Dermis microvascular lymphatic vessel endothelial cell (primary cell): ENCODE measurements around the gene TIAM2. TPM values are rescaled to one million over a fixed set of nuclear protein-coding genes. Genes with fewer than 3 reads are reported as not detected.
A peak's percentile ranks its signal among the peaks of the same experiment; 100 is the strongest.

Experiments
- DNase-seq, 2 donors: peaks; one replicate each; pipeline versions ENCODE4 v3.0.0 to v3.0.0-alpha.2; 2010; ENCODE audit warnings: low read depth in 2 of 2
- total RNA-seq: library from RNA; depleted of rRNA; stranded (reverse); fragments of >200 nt; gene quantifications from 2 replicates; pipeline ENCODE4 v1.2.1, GENCODE V29; 2014

TIAM2 gene
- total RNA-seq, 1 donor from 2014 or later = 12.8 TPM

DNA sequence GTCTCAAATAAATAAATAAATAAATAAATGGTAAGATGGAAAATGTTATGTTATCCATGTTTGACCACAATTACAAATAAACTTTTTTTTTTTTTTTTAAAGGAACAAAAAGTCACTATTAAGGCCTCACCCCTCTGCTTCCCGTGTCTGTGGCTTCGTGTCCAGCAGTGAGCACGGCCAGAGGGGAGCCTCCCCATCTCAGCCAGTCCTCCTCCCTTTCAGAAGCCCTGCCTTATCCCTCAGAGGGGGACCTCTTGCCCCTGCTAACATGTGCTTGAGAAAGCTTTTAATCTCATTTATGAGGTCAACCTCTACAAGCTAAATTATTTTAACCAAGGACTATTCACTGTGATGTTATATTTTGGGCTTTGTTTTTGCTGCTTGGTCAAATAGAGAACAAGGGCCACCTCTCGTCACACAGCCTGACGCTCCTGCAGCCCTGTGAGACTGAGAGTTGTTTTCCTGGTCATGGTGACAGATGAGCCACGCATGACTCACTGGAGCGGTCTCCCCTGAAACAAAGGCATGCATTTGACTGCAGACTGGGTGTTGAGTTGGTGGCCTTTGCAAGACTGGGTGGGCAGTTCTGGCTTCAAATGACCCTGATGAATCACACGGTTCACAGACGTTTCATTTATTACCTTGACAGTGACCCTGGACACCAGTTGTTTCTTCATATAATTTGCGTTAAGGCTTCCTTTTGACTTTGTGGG lies 131.8 kb downstream of the TIAM2 start:
- peak; percentile 80 to 95 for DNase-seq

DNA sequence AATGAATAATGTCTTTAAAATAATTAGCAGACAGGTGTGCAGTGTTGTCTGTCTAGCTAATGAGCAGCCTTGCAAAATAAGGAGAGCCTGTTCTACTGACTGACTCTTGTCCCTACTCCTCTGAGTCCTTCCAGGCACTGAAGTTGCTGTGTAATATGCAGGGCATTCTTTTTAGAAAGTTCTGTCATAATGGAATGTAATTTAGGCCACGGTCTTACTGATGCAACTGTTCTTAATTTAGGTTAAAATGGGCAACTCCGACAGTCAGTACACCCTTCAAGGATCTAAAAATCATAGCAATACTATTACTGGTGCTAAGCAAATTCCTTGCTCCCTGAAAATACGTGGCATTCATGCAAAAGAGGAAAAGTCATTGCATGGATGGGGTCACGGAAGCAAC lies 133.9 kb downstream of the TIAM2 start:
- DNase-seq = no peak

DNA sequence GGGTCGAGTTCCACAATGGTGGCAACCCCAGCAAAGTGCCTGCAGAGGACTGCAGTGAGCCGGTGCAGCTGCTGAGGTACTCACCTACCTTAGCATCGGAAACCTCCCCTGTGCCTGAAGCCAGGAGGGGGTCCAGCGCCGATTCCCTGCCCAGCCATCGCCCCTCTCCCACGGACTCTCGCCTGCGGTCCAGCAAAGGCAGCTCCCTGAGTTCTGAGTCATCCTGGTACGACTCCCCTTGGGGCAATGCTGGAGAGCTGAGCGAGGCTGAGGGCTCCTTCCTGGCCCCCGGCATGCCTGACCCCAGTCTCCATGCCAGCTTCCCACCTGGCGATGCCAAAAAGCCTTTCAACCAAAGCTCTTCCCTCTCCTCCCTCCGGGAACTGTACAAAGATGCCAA lies 134.6 kb downstream of the TIAM2 start:
- no peak for DNase-seq

DNA sequence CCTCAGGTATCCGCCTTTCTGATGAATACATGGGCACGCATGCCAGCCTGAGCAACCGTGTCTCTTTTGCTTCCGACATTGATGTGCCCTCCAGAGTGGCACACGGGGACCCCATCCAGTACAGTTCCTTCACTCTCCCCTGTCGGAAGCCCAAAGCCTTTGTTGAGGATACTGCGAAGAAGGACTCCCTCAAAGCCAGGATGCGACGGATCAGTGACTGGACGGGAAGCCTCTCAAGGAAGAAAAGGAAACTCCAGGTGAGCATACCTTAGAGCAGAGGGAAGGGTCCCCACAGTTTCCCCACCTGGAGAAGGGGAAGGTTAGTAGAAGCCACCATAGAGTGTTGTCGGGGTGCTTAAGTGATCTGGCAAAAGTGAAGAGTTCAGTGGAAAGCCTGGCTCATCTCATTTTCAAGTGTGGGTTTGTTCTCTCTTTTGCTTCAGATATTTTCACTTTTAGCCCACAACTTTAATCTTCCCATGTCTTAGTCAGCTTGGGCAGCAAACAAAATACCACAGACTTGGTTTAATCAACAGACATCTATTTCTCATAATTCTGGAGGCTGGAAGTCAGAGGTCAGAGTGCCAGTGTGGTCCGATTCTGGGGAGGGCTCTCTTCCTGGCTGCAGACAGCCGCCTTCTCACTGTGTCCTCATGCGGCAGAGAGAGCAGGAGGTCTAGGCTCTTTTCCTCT lies 135.2 kb downstream of the TIAM2 start:
- no peak for DNase-seq

DNA sequence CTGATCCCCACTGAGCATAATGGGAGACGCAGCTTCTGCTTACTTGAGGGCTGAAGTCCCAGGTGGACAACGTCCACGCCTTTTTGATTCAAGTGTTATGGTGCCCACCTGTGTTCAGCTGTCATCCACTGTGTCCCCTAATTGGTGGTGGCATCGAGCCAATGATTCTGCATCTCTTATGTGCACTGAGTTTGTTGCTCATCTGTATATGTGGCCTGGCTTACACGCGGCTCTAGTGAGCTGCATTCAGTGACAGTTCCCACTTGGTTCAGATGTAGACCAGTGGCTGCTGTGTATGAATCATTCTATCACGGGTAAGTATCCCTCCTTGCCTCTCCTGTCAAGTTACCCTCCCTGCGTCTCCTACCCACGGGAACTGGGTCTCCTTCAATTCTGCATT lies 137.5 kb downstream of the TIAM2 start:
- DNase-seq = no peak

DNA sequence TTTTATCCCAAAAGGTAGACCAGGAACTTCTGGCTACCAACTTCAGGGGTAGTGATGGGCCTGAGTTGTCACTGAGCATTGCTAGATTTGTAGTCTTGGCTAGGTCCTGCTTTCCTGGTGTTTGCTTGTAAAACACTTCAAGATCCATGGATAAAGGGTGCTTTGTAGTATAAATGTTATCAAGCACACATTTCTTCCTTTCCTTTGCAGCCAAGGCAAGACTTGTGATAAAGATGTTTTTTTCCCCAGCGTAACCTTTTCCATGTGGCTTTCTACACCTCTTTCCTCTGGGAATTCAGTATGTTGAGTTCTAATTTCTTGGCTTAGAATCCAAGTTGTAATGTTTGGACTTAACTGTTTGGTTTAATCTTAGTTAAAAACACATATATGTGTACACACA lies 145.9 kb downstream of the TIAM2 start:
- DNase-seq = peak in 1 of 2 donors; percentile 73

DNA sequence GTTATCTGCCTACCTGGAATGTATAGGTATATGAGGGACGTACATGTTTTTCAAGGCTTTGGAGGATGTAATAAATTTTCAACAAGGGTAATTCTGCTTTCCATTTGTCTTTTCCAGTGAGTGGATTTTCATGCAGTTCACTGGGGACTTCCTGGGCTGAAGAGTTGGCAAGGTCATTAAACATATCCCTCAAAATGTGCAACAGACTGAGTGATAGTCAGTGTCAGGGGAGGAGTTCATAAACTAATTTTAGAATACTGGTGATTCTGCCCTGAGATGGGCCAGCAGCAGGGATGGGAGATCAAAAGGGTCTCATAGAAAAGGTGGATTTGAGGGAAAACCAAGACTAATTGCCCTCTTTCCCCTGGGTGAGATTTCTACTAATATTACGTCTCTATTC lies 146.4 kb downstream of the TIAM2 start:
- DNase-seq = peak in 1 of 2 donors; percentile 19

DNA sequence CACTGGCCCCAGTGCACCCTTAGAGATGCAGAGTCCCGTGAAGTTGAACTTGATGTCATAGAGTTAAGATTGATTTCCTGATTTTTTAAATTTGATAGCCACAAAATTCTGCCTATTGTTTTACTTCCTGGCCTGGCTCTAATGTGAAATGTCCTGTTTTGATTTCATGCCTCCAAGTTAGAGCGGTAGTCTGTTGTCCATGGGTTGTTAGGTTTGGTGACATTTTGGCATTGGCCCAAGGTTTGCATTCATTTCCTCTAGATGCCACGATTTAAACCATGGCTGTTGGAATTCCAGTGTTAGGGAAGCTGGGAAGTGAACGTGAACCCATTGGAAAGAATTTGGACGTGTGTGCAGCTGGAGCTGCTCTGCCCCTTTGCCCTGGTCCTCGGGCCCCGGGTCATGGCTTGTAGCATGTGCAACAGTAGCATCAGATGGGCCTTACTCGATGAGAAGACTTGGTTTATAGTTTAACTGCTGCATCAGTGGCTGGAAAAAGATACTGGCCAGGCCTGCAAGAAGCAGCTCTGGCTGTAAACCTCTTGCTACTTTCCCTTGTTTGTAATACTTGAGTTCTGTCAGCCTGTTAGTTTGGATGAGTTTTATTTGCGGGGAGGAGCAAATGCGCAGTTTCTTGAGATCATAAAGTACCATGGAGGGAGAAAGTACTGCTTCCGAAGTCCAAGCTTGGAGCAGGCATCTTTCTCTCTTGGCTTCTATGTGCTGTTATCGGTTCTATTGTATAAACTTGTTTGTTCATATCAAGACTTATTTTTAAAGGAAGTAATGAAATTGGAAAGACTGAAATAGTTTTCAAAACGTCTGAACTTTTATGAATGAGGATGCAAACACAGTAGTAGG lies 147.3 kb downstream of the TIAM2 start:
- DNase-seq = peak; percentile 98 to 99

DNA sequence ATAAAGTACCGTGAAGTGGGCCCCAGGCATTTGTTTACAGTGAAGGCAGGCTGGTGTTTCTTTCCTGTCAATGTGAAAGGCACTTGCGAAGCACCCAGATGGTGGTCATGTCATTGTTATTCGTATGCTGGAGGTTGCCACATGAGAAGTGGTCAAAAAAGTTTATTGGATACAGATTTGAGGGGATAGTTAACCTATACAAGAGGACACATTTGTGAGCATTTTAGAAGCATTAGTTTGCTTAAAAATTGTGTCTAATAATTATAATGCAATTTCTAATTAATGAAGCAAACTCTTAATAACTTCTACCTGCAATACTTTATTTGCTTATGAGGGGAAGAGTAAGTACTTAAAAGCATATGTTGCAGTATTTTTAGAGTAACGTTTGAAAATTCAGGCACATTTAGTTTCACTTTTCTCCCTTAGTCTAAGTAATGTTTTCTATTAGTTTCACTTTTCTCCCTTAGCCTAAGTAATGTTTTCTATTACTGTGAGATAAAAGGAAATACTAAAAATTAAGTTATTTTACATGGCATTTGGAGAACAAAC lies 148.0 kb downstream of the TIAM2 start:
- peak in 1 of 2 donors; percentile 76 for DNase-seq

DNA sequence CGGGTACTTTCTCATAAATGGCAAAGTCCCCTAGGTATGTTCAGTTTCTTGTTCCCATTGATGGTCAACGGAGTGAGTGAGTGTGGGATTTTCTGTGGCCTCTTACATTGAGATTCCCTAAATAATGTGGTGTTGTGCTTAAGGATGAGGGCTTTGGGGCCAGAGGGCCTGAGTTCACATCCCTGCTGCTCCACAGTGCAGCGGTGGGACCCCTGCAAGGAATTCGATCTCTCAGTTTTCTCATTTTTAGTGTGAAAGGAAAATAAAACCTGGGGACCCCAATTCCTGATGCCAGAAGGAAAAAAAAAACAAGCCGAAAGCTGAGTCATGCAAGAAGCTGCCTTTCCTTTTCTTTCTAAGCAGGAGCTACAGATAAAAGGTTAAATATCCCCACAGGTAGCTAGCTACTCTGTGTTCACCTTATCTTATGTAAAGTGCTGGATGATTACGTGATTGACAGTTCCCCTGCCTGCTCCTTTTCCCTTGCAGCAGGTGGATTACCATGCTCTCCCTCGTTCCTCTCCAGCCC lies 148.5 kb downstream of the TIAM2 start:
- DNase-seq = no peak

DNA sequence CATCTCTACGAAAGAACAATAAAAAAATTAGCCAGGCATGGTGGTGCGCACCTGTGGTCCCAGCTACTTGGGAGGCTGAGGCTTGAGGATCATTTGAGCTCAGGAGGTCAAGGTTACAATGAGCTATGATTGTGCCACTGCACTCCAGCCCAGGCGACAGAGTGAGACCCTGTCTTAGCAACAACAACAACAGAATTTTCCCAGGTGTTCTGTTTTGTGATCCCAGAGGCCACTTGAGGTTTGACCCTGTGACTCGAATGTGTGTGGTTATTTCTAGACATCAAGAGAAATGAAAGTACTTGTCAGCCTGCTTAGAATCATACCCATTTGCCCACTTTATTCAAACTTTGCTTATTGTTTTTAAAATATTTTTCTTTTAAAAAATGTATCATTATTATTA lies 151.1 kb downstream of the TIAM2 start:
- DNase-seq = no peak

DNA sequence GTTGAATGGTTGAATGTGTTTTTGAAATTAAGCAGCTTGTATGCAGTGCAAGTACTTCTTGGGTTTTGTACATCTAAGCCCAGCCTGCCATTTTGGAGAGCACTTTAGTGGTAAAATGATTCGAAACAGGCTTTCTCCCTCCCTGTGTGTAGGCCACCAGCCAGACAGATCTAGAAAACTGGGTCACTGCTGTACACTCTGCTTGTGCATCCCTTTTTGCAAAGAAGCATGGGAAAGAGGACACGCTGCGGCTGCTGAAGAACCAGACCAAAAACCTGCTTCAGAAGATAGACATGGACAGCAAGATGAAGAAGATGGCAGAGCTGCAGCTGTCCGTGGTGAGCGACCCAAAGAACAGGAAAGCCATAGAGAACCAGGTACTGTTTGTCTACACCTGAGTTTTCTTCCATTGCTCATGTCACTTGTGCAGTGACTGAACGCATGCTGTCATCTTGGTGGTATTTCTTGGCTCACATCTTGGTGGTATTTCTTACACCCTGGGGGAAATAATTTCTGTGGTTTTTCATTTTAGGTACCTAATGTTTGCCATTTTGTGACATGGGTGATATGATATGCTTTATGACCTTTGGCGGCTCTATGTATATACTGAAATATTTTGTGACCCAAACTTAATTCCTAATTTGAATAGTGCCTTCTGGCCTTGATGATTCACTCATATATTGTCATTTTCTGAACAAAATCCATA lies 153.0 kb downstream of the TIAM2 start:
- no peak for DNase-seq

DNA sequence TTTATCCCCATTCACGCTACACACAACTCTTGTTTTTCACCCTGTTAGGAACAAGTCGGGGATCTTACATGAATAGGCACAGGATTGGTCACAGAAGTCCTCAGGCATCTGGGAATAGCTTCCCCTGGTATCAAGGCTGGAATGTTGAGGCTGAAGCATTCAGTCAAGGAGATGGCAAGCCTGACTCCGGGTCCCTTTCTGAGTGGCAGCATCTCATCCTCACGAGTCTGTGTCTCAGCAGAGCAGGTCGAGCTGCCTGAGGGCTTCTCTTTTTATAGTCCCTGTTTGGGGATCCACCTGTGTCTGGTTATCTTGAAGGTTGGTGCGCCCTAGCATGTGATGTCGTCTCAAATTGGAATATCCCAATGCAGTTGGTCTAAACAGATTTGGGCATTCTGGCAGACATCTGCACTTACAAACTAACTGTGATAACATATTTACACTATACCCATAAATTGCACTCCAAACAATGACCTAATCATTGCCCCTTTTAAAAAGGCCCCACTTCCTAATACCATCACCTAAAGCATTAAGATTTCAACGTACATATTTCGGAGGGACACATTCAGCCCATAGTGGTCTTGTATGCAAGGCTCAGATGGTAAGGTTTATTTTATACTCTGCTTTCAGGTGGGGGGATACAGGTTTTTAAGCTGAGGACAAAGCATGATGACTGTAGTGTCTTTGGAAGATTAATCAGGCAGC lies 156.0 kb downstream of the TIAM2 start:
- DNase-seq = no peak

DNA sequence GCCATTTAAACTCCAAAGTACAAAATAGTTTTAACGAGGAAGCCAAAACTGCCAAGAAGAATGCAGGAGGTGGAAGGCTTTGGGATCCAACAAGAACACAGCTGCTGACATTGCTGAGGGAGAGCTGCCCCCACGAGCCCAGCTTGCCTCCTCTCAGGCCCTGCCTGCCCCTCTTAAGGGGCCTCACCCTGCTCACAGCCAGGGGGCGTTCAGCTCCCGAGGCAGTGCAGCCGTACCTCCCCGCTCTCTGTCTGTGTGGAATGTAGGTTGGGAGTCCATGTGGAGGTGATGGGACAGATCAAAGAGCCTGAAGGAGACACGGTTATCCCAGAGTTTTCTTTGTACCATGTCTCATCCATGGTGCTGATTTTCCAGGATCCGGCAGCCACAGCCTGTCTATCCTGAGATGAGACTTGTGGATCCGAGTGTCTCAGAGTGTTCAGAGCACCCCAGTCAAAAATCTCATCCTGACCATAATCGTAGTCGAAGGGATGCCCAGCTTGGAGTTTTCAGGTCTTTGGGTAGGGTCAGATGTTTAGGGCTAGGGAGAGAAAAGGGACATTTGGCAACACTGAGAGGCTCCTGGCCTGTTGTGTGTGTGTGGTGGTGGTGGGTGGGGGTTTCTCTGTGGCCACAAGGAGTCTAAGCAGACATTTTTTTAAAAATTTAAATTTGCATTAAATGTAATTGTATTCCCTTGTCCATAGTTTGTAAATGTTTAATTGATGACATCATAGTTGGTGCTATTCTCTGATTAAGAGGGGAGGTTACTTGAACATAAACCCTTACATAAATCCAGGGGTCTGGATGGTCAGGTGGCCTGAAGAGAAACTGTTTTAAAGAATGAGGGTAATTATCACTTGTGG lies 157.3 kb downstream of the TIAM2 start:
- no peak for DNase-seq

DNA sequence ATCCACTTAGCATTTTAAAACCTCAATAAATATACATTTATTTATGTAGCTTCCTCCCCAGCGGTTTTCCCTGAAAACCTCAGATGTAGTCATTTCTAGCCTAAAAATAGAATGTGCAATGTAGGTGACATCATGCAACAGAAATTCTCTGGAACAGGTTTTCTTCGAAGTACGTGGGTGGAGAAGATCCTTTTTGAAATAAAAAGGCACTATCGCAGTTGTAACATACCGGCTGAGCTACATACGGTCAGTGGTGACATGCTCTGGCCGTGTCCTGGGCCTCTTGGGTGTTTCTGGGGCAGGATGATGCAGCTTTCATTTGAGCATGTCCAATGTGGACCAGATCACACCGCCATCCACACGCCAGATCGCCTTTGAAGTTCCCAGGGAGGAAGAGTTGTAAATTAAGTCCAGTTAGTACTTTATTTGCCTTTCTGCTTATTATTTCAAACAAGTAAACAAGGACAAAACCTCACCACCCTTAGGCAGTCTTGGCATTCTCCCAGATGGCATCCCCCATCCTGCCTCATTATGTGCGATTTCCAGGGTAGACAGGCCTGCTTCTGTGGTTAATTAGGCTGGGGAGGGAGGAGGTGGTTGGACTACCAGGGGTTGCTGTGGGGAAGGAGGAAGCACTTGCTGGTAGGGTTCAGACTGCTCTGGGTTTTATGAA lies 159.2 kb downstream of the TIAM2 start:
- peak in 1 of 2 donors; percentile 76 for DNase-seq

DNA sequence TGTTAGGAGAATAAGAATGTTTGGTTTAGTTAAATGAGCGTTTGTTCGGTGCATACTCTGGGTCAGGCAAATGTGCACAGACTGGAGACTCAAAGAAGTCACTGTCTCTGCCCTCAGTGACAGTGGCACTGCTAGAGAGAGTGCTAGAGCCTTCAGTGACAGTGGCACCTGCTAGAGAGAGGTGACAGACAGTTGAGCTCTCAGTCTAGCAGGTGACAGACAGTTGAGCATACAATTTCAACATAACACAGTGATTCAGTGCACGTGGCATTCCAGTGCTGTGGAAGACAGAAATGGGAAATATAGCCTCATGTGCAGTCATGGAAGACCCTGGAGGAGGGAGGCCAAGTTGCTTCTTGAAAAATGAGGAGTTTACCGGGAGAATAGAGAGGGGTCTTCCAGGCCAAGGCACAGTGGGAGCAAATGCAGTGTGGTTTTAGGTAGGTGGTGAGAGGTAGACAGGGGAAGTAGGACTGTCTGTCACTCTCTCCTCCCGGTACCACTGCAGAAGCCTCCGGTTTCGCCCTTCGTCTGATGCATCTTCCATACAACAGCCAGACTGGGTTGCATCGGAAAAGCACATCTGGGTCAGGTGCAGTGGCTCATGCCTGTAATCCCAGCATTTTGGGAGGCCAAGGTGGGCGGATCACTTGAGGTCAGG lies 160.8 kb downstream of the TIAM2 start:
- no peak for DNase-seq

DNA sequence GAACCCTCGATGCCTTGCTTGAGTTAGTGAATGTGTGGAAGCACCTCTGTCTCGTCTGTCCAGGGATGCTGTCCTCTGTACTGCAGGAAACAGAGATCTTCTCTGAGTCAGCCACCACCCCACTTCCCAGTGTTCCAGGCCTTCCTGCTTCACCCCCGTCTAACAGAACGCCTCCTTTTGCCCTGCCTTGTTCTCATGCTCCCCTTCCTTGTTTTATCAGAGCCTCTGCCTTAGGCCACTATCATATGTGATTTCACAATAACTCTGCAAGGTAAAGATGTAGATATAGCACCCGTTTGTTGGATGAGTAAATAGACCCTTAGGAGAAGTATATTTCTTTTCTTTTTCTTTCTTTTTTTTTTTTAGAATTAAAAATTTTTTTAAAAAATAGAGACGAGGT lies 162.0 kb downstream of the TIAM2 start:
- peak in 1 of 2 donors; percentile 61 for DNase-seq
